Measurements from ENCODE around the gene SYNE2. TPM values are rescaled to one million over a fixed set of nuclear protein-coding genes. Genes with fewer than 3 reads are reported as not detected.

The SYNE2 gene
- total RNA-seq, 2 donors from 2014 or later, result 147 to 153 TPM

- Histone ChIP-seq H3K9ac (ENCODE audit: low read depth in 2 of 2, low read length in 2 of 2) (no peak overlapping the region), H3K4me3 (no peak overlapping the region), H3K27me3 (no peaks in the 10 kb centered on the region), H3K9me3 (no peaks in the 10 kb centered on the region), H3K36me3 (no peaks in the 10 kb centered on the region), H3K27ac (no peak overlapping the region), H3K4me1 (no peaks in the 10 kb centered on the region)
- intact Hi-C loops (cut with DNase I), result no loop called here
- DNase-seq, result no peak
- TF ChIP-seq CTCF (IDR thresholded peaks at IDR 0.05), result no peak
Measured at GRCh38 chr14:64272019-64272418, 419.2 kb downstream of the SYNE2 start.

Small RNA genes lying within 50 kb of the gene (microRNA-seq; reads per million reads assigned to microRNA genes)
- not detected for gene MIR548H1

Other genes with a start within 250 kb of the SYNE2 start
- 10 to 100 TPM in 1 of 2 donors, 1 to 10 TPM in 1; 7.9 to 12.0 TPM for gene WDR89, start 211.1 kb upstream of the SYNE2 start, total RNA-seq
- 10 to 100 TPM; 10.5 to 20.0 TPM for gene SGPP1, start 124.9 kb upstream of the SYNE2 start, total RNA-seq